Activated CD4-positive, alpha-beta T cell treated with anti-CD3 and anti-CD28 coated beads, Interleukin-2, Interleukin-4, amounts not matched to agents 100 ng/mL and 50 ng/mL, durations not matched to agents 16 hours and 8 hours (primary cell): ENCODE measurements around the gene AHI1.
A peak's percentile ranks its signal among the peaks of the same experiment; 100 is the strongest.

Experiments
- DNase-seq: peaks from one replicate; pipeline ENCODE4 v3.0.0-alpha.2; 2020; ENCODE audit warnings: low spot score

The AHI1 gene

DNA sequence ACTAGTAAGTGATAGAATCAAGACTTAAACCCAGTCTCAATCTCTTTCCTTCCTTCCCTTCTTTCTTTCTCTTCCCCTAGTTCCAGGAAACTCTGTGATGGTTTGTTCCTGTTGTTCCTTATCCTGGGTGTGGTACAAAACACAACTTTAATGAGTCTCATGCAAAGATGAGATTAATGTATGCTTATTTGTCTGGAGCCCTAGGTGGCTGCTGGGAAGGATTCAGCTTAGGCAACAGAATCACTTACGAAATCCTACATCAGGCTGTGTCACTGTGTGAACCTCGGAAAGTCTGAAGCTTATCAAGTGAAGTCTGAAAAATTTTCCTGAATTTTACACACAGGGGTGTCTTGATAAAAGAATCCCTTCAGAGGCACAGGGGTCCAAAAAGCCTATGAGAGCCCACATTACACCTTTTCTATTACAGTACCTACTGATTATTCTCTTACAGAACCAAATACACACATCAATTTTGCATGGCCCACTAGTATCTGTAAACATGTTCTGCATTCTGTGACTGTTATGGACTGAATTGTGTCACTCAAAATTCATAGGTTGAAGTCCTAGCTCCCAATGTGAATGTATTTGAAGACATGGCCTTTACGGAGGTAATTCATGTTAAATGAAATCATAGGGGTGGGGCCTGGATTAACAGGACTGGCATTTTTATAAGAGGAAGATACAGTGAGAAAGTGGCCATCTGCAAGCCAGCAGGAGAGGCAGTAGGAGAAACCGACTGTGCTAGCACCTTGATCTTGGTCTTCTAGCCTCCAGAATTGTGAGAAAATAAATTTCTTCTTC lies 171.7 kb downstream of the AHI1 start:
- DNase-seq, result no peak

DNA sequence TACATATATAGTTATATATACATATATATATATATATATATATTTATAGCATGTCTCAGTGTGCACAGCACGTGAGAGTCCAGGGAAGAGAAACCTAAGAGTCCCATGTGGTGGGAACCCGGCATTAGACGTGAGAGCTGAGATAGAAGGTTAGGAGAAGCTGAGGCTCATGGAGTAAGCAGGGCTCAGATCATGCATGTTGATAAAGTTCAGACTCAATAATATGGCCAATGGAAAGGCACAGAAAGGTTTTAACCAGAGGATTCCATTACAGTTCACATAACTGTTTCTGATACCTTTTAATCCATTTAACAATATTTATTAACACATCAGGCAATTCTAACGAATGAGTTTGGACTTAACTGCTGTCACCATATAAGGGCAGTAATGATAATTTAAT lies 173.0 kb downstream of the AHI1 start:
- DNase-seq, result no peak

- DNase-seq, result no peak
Measured at GRCh38 chr6:135323979-135324378, 173.6 kb downstream of the AHI1 start.

DNA sequence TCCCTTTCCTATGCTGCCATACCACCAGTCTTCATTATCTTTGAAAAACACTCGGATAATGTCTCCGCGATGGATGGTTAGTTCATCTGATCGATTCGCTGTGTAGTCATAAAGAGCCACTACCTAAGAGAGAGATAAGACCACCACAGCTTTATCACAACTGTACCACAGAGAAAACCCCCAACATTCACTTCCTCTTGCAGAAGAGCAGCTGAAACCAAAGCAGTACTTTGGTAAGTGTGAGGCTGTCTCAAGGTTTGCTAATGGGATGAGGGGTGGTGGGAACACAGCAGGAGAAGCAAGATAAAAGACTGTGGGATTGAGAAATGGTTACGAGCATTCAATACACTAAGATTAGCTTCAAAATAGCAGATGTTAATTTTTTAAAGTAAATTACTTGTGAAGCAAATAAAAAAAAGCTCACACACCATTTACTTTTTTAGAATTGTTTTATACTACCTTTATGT lies 174.3 kb downstream of the AHI1 start:
- peak; percentile 58 for DNase-seq

DNA sequence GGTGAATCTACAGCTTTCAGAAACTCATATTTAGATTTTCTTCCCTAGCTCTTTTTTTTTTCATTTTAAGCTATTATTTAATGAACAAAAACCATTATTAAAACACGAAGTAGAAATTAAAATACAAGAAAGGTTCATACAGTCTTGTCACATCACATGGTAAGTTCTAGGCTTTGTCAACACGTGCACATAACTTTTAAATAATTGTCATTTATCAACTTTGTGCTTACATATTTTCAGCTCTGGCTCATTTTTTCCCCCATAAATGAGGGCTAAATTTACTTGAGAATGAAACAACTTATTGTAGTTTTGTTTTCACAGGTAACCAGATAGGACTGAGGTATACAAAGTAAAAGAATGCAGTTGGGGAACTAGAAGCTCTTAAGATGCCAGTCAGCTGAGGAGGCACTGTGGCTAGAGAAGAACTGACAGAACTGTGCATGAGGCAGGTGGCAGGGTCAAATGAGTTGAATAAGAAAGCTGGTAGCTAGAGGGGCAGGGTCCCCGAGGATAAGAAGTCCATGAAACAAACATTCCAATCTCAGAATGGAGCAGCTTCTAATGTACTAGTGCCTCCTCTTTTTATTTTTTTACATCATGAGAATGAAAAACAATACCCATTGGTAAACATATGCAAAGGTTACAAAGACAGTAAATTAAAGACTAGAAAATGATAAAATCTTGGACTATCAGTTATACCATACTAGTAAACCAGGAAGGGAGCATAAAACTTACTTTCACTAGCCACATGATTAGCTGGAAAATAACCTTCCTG lies 174.9 kb downstream of the AHI1 start:
- DNase-seq, result no peak

GRCh38 chr6:135320721-135321621 lies 176.6 kb downstream of the AHI1 start:
- no peak for DNase-seq

DNA sequence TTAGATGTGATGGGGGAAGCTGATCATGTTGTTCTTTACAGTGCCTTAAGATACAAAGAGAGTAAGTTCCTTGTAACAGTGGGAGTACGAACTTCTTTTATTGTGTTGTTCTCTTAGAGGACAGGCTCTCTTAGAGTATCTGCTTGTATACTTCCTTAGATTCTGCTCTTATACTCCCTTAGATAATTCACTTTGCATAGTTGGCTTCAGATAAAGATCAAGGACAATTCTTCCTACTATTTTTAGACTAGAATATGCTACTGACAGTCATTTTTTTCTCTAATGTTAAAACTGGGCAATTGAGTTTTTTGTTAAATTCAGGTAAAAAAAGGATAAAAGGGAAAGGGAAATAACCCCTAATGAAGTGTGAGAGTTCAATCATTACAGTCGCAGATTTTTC lies 177.7 kb downstream of the AHI1 start:
- no peak for DNase-seq

DNA sequence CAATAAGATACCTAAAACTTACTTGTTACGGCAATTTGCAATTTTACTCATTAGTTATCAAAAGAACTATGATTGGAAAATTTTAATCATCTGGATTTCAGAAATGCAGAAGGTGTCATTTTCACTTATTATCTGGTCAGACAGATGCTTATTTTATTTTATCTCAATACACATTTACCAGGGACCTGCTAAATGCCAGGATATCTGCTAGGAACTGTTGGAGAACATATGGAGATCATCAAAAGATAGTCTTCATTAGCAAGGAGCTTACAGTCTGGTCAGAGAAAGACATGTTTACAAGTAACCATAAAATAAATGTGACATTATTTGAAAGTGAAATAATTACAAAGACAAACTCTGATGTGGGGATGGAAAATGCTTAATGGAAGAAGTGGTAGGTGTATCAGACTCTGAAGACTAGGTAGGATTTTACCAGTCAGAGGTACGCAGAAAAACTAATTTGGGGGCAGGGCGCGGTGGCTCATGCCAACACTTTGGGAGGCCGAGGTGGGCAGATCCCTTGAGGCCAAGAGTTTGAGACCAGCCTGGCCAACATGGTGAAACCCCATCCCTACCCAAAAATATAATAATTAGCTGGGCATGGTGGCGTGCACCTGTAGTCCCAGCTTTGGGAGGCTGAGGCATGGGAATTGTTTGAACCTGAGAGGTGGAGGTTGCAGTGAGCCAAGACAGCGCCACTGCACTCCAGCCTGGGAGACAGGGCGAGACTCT lies 178.6 kb downstream of the AHI1 start:
- DNase-seq, result no peak

DNA sequence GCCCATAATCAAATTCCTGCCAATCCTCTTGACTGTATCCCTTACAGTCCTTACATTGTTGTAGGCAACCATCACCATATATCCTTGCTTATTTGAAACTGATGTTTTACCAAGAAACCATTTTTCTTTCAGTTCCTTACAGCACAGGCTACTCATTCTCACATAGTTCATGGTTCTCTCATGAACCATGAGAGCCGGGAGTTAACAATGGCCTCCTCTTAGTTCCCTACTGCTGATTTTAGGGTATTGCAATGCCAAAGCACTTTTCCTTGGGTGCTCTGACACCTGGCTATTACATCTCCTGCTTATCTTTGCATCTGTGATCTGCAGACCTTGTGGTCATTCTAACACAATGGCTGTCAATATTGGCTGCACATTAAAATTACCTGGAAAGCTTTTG lies 183.0 kb downstream of the AHI1 start:
- no peak for DNase-seq

DNA sequence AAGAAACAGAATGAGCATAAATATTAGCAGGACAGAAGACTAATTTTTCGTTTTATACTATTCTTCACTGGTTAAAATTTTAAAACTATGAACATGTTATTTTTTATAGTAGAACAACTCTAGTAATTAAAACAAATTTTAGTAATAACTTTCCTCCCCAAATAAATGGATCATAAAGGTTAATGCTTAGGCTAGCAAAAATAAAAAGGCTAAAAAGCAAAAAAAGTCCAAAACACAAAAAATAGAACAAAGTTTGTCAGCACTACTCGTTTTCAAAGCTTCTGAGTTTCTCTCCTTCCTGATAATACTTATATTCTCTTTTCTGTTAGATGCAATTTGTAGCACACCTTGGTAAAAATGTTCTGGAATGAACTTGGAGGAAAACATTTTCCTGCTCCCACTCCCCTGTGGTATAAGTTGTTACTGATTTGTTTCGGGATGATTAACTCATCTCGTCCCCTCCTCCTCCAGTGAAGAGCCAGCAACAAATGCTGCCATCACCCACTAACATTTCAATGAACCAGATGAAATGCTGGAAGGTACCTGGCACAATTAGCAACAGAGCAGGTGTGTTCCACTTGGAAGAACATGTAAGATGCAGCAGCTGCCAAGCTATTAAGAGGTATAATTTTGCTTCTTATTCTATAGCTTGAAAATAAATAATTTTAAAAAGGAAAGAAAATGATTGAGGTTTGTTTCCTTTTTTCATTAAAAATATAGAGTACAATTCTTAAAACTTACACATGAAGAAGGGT lies 185.9 kb downstream of the AHI1 start:
- DNase-seq, result no peak

- DNase-seq, result no peak
Measured at GRCh38 chr6:135310291-135310690, 187.2 kb downstream of the AHI1 start.

DNA sequence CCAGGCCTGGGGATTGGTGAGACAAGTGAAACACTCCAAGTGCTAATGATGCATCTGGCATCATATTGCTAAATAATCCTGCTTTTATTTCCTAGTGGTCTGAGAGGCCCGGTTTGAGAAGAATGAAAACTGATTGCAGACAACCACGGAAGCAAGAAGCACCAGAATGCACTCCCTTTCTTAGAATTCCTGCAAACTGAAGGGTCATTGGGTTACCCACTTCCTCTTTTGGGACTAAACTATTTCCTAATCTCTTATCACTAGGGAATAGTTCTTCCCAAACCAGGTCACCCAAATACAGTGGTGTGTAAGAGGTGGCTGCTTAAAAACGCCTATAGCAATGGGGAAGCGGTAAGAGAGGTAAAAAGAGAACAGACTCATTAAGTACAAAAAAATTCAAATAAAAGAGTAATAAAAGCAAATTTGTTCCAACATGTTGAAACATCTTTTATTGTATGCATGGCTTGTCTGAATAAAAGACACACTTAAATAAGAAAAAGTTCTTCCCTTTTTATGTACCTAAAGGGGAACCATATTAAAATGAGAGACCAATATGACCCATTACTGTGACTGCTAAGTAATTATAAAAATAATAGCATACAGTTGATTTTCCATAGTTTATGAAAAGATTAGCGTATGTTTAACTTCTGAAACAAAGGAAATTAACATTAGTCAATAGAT lies 190.7 kb downstream of the AHI1 start:
- DNase-seq, result no peak

- no peak for DNase-seq
Measured at GRCh38 chr6:135306166-135306565, 191.4 kb downstream of the AHI1 start.

DNA sequence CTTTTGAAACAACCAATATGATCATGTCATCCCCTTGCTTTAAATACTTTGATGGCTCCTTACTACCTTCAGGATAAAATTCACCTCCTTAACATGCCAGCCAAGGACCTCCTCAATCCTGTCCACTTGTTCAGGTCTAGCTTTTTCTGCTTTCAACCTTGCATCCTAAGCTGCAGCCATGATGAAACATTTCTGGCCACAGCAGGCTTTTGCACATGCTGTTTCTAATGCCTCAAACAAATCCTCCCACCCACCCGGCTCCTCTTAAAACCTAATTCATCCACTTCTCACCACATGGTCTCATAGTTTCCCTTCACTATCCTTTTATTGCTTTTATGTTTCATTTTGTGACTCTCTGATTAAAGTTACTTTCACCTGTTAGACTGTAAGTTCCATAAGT lies 191.9 kb downstream of the AHI1 start:
- DNase-seq, result no peak

- DNase-seq, result no peak
Measured at GRCh38 chr6:135304883-135305282, 192.7 kb downstream of the AHI1 start.

GRCh38 chr6:135301304-135301703 lies 196.2 kb downstream of the AHI1 start:
- no peak for DNase-seq

- no peak for DNase-seq
Measured at GRCh38 chr6:135300576-135300975, 197.0 kb downstream of the AHI1 start.

DNA sequence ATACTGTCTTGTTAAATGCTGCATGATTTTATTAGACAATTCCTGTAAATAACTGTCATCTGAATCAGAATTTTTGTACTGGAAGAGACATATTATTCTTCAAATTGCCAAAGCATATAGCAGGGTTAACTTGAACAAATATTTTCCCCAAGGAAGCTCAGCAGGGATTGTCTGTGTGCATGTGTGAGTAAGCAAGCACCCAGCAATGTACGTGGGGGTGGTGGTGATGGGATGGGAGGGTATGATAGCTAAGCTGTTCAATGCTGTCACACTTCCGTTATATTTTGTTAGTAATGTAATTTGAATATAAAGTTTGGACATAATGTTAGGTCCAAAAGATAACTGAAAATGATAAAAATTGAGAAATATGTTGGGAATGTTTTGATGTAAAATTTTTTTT lies 198.3 kb downstream of the AHI1 start:
- no peak for DNase-seq

GRCh38 chr6:135298455-135298854 lies 199.1 kb downstream of the AHI1 start:
- DNase-seq, result peak; percentile 34

- DNase-seq, result no peak
Measured at GRCh38 chr6:135296715-135297114, 200.8 kb downstream of the AHI1 start.
